ENCODE results near the gene NRL. TPM values are rescaled to one million over a fixed set of nuclear protein-coding genes. Genes with fewer than 3 reads are reported as not detected.

The NRL gene
- total RNA-seq, 4 donors from 2014 or later: 0.79 to 4.5 (median 3.3) TPM

DNA sequence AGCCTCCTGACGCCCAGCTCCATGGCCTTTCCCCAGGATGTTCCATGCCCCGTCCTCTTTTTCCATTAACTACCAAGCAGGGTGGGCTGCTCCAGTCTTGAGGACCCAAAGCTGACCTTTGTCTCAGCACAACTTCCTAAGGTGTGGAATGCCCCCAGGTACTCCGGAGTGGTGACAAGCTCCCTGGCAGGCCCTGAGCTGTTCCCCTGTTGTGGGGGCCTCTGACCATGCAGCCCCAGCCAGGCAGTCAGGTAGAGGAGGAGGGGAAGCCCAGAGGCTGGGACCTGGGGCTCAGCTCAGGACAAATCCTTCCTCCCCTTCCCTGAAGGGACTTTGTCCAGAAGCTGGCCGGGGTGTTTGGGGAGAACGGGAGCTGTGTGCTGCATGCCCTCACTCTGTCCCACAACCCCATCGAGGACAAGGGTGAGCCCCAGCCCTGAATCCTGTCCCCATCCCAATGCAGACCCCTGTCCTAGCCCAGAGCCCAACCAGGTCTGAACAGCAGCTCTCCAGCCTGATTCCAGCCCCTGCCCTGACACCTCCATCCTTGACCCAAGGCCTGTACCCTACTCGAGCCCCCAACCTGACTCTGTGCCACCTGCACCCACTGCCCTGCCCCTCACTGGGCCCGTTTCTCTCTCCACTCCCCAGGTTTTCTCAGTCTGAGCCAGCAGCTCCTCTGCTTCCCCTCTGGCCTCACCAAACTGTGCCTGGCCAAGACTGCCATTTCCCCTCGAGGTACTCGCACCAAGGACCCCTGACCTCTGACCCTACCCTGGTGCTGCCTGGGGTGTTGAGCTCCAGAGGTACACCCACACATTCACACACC lies 58.6 kb downstream of the NRL start:
- TF ChIP-seq, protein P1, sequence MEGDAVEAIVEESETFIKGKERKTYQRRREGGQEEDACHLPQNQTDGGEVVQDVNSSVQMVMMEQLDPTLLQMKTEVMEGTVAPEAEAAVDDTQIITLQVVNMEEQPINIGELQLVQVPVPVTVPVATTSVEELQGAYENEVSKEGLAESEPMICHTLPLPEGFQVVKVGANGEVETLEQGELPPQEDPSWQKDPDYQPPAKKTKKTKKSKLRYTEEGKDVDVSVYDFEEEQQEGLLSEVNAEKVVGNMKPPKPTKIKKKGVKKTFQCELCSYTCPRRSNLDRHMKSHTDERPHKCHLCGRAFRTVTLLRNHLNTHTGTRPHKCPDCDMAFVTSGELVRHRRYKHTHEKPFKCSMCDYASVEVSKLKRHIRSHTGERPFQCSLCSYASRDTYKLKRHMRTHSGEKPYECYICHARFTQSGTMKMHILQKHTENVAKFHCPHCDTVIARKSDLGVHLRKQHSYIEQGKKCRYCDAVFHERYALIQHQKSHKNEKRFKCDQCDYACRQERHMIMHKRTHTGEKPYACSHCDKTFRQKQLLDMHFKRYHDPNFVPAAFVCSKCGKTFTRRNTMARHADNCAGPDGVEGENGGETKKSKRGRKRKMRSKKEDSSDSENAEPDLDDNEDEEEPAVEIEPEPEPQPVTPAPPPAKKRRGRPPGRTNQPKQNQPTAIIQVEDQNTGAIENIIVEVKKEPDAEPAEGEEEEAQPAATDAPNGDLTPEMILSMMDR (IDR thresholded peaks at IDR 0.05): no peak
- no peak for TF ChIP-seq POLR2A (IDR thresholded peaks at IDR 0.05)
- H3K27ac ChIP-seq: no peak overlapping the region
- no peaks in the 10 kb centered on the region for H3K9me3 ChIP-seq
- no peak for DNase-seq
- H3K4me3 ChIP-seq: no peak overlapping the region
- intact Hi-C loops (cut with DNase I): loop anchor here (5.0 kb wide), 1 partner anchor 46 kb away; no protein-coding TSS in a partner anchor
- H3K36me3 ChIP-seq: no peaks in the 10 kb centered on the region
- WGBS, 2 donors: 67 to 82% methylated on average over 5 to 9 of the region's 10 CpGs
- H3K27me3 ChIP-seq: peaks cover 0 to 19% (median 0%) of the 10 kb centered on the region in 4 donors
- H3K4me1 ChIP-seq: peaks cover 11 to 33% (median 13%) of the 10 kb centered on the region in 3 donors

DNA sequence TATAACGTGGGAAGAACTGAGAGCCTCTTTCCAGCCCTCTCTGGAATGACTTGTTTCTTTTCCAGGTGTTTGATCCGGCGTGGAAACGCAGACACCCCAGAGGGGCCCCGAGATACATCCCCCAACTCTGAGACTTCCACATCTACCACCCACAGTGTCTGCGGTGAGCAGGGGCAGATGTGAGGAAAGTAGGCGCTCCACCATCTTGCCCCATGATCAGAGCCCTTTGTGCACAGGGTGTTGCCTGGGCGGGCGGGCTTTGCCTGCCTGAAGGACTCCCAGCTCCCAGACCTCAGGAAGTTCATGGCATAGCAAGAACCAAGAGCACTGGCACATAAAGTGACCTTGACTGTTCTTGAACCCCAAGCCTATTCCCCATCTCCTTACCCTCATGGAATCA lies 60.1 kb downstream of the NRL start:
- no peak overlapping the region for H3K27ac ChIP-seq
- H3K4me3 ChIP-seq: no peak overlapping the region
- H3K36me3 ChIP-seq: no peaks in the 10 kb centered on the region
- H3K9me3 ChIP-seq: no peaks in the 10 kb centered on the region
- 88 to 92% methylated on average over 7 to 9 of the region's 9 CpGs for WGBS, 2 donors
- DNase-seq: no peak
- H3K27me3 ChIP-seq: peaks cover 0 to 19% (median 0%) of the 10 kb centered on the region in 4 donors
- TF ChIP-seq POLR2A (IDR thresholded peaks at IDR 0.05): no peak
- TF ChIP-seq, protein P1 (IDR thresholded peaks at IDR 0.05): no peak
- H3K4me1 ChIP-seq: peaks cover 11 to 37% (median 15%) of the 10 kb centered on the region in 3 donors
- intact Hi-C loops (cut with DNase I): loop anchor here (5.0 kb wide), 1 partner anchor 48 kb away; no protein-coding TSS in a partner anchor

DNA sequence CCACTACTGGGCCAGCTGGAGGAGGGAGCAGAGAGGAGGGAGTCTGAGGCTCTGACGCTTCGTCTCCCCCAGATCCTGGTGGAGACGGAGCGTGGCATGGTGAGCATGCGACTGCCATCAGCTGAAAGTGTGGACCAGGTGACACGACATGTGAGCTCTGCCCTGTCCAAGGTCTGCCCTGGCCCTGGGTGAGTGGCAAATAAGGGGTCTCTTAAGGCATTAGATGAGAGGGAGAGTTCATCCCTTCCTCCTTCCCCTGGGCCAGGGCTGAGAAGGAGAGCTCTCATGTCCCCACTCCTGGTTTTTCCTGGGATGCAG lies 60.5 kb downstream of the NRL start:
- no peaks in the 10 kb centered on the region for H3K36me3 ChIP-seq
- intact Hi-C loops (cut with DNase I): no loop called here
- 88 to 89% methylated on average over 3 to 5 of the region's 6 CpGs for WGBS, 2 donors

DNA sequence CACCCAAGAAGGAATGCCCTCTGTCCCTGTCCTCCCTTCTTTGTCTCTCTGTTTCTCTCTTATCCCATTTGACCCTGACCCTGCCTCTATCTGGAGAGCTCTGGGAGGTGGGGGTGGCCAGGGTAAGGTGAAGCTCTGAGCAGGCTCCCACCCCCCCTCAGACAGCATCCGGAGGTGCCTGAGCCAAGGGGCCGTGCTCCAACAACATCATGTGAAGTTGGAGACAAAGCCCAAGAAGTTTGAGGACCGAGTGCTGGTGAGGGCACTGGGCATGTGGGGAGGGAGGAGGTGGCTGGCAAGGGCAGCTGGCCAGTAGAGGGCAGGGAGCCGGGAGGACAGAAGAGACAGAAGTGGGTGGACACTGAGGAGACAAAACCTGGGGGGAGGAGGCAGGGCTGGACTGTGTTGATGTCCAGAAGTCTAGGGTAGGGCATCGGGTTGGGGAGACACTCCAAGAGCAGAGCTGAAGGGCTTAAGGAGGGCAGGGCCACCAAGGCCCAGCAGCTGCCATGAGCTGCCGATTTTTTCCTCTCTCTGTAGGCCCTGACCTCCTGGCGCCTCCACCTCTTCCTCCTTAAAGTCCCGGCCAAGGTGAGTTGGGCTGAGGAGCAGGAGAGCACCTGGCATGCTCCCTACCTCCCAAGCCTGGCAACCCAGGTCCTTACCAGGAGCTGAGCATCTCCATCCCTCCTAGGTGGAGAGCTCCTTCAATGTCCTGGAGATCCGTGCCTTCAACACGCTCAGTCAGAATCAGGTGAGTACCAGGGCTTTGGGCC lies 61.0 kb downstream of the NRL start:
- H3K36me3 ChIP-seq: no peaks in the 10 kb centered on the region
- H3K4me3 ChIP-seq: no peak overlapping the region
- intact Hi-C loops (cut with DNase I): no loop called here
- H3K27ac ChIP-seq: no peak overlapping the region
- no peak for TF ChIP-seq POLR2A (IDR thresholded peaks at IDR 0.05)
- TF ChIP-seq, protein P1 (IDR thresholded peaks at IDR 0.05): no peak
- DNase-seq: no peak
- 54 to 65% methylated on average over 6 to 7 of the region's 10 CpGs for WGBS, 2 donors
- H3K27me3 ChIP-seq: peaks cover 0 to 19% (median 0%) of the 10 kb centered on the region in 4 donors
- no peaks in the 10 kb centered on the region for H3K9me3 ChIP-seq
- H3K4me1 ChIP-seq: peaks cover 11 to 37% (median 15%) of the 10 kb centered on the region in 3 donors

More for the DNA sequence above, 60.5 kb downstream of the NRL start:
- Histone ChIP-seq H3K9me3 (no peaks in the 10 kb centered on the region), H3K27ac (no peak overlapping the region), H3K4me1 (peaks cover 11 to 37% (median 15%) of the 10 kb centered on the region in 3 donors), H3K27me3 (peaks cover 0 to 19% (median 0%) of the 10 kb centered on the region in 4 donors), H3K4me3 (no peak overlapping the region)
- DNase-seq: no peak
- TF ChIP-seq, protein P1 (IDR thresholded peaks at IDR 0.05): no peak
- no peak for TF ChIP-seq POLR2A (IDR thresholded peaks at IDR 0.05)
